Peyer's patch (tissue), 4 donors: ENCODE measurements around the gene PDLIM5. TPM values are rescaled to one million over a fixed set of nuclear protein-coding genes. Genes with fewer than 3 reads are reported as not detected.
"Not testable (repeated sequence)": the region's sequence is repeated elsewhere in the genome, so short reads cannot be mapped to it uniquely, and the experiment has no call there.

ENCODE experiments used
- DNase-seq, 3 donors: peaks; one replicate each; pipeline ENCODE4 v3.0.0-alpha.2; 2017 to 2019
- H3K27ac ChIP-seq, 4 donors: fragments of 200-600 bp; sonication (generic); one replicate each; pipeline ENCODE4 v1.5.1; 2016 to 2019
- H3K27me3 ChIP-seq, 2 donors: fragments of 200-600 bp; sonication (generic); one replicate each; pipeline ENCODE4 v1.5.1; 2019
- H3K36me3 ChIP-seq, 3 donors: fragments of 200-600 bp; sonication (generic); one replicate each; pipeline ENCODE4 v1.5.1; 2016 to 2019
- H3K4me1 ChIP-seq, 4 donors: fragments of 200-600 bp; sonication (generic); one replicate each; pipeline ENCODE4 v1.5.1; 2016 to 2019
- H3K4me3 ChIP-seq, 4 donors: fragments of 200-600 bp; sonication (generic); 1 replicate in 3 of 4; 2 replicates in 1 of 4; pipeline ENCODE4 v1.5.1; 2016 to 2019; ENCODE audit warnings: mild to moderate bottlenecking in 1 of 4
- H3K9me3 ChIP-seq, 4 donors: fragments of 200-600 bp; sonication (generic); one replicate each; pipeline ENCODE4 v1.5.1; 2016 to 2019; ENCODE audit warnings: mild to moderate bottlenecking in 1 of 4
- POLR2A ChIP-seq, 2 donors: fragments of 450-650 bp; IDR thresholded peaks; one replicate each; pipeline ENCODE4 v1.5.1; 2017; ENCODE audit warnings: antibody characterized with exemption in 2 of 2, mild to moderate bottlenecking in 2 of 2, moderate library complexity in 2 of 2
- total RNA-seq, 4 donors: library from RNA; depleted of rRNA; stranded (reverse); fragments of >200 nt; gene quantifications; one replicate each; pipeline ENCODE4 v1.1.0, GENCODE V29; 2016
- TF ChIP-seq, protein P1 (sequence below), 6 experiments: fragments of 450-650 bp in 4 of 6; fragments of 200-600 bp in 2 of 6; sonication (generic) in 1 of 6; IDR thresholded peaks; one replicate each; pipeline ENCODE4 v1.5.1; 2017 to 2019; ENCODE audit warnings: antibody characterized with exemption in 6 of 6, mild to moderate bottlenecking in 3 of 6, moderate library complexity in 1 of 6

The PDLIM5 gene
- total RNA-seq, 4 donors from 2014 or later = 112 to 197 (median 158) TPM

DNA sequence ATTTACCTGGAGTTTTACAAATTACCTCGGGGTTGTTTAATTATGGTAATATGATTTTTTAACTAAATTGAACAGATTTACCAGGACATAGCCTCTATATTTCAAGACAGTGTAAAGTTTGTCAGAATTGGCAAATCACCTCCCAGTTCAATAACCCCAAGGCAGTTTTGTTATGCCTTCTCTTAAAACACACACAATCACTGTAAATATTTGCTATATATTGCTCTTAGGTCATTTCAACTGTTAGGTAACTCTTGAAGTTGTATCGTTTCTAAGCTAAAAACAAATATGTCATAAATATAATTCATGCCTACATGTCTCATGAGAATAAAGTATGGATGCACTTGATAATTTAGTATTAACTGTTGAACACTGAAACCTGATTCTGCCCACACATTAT, 24.1 kb downstream of the PDLIM5 start:
- no peak for DNase-seq
- no peaks in the 10 kb centered on the region for H3K9me3 ChIP-seq
- H3K4me1 ChIP-seq = peaks cover 0 to 24% (median 0%) of the 10 kb centered on the region in 4 donors
- TF ChIP-seq, protein P1, sequence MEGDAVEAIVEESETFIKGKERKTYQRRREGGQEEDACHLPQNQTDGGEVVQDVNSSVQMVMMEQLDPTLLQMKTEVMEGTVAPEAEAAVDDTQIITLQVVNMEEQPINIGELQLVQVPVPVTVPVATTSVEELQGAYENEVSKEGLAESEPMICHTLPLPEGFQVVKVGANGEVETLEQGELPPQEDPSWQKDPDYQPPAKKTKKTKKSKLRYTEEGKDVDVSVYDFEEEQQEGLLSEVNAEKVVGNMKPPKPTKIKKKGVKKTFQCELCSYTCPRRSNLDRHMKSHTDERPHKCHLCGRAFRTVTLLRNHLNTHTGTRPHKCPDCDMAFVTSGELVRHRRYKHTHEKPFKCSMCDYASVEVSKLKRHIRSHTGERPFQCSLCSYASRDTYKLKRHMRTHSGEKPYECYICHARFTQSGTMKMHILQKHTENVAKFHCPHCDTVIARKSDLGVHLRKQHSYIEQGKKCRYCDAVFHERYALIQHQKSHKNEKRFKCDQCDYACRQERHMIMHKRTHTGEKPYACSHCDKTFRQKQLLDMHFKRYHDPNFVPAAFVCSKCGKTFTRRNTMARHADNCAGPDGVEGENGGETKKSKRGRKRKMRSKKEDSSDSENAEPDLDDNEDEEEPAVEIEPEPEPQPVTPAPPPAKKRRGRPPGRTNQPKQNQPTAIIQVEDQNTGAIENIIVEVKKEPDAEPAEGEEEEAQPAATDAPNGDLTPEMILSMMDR (IDR thresholded peaks at IDR 0.05) = no peak
- no peak for TF ChIP-seq POLR2A (IDR thresholded peaks at IDR 0.05)
- no peak overlapping the region for H3K27ac ChIP-seq
- H3K36me3 ChIP-seq = no peaks in the 10 kb centered on the region
- H3K4me3 ChIP-seq = no peak overlapping the region
- H3K27me3 ChIP-seq = no peaks in the 10 kb centered on the region

DNA sequence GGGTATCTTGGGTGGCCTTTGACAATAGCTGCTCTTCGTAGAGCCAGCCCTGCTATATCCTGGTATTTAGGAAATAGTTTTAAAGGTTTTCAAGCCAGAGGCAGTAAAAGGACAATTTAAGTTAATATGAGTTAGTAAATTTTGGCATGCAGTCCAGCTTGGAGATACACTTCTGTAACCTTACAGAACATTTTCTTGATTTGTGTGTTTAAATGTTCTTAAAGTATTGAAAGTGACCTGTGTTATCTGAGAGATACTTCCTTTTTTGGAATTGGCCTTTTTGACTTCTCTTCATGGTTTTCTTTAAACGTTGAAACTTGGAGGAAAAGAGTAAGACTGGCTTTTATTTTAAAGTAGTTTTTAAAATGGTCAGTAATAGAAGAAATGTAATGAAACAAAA, 25.5 kb downstream of the PDLIM5 start:
- Histone ChIP-seq H3K9me3 (no peaks in the 10 kb centered on the region), H3K27me3 (no peaks in the 10 kb centered on the region), H3K27ac (no peak overlapping the region), H3K36me3 (no peaks in the 10 kb centered on the region), H3K4me3 (no peak overlapping the region), H3K4me1 (peaks cover 0 to 21% (median 0%) of the 10 kb centered on the region in 4 donors)
- TF ChIP-seq POLR2A (IDR thresholded peaks at IDR 0.05) = no peak
- TF ChIP-seq, protein P1 (IDR thresholded peaks at IDR 0.05) = no peak
- no peak for DNase-seq

DNA sequence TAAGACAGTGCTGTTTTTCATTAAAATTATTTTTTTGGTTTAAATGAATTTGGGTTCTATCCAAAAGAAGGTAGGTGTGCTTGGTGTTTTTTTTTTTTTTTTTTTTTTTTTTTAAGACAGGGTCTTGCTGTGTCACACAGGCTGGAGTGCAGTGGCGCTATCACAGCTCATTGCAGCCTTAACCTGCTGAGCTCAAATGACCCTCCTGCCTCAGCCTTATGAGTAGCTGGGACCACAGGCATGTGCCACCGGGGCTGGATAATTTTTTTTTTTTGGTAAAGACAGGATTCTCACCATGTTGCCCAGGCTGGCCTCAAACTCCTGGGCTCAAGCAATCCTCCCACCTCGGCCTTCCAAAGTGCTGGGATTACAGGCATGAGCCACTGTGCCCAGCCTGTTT, 27.1 kb downstream of the PDLIM5 start:
- not testable (repeated sequence) for H3K4me3 ChIP-seq, H3K9me3 ChIP-seq, H3K36me3 ChIP-seq, H3K27me3 ChIP-seq, H3K4me1 ChIP-seq, H3K27ac ChIP-seq, DNase-seq

DNA sequence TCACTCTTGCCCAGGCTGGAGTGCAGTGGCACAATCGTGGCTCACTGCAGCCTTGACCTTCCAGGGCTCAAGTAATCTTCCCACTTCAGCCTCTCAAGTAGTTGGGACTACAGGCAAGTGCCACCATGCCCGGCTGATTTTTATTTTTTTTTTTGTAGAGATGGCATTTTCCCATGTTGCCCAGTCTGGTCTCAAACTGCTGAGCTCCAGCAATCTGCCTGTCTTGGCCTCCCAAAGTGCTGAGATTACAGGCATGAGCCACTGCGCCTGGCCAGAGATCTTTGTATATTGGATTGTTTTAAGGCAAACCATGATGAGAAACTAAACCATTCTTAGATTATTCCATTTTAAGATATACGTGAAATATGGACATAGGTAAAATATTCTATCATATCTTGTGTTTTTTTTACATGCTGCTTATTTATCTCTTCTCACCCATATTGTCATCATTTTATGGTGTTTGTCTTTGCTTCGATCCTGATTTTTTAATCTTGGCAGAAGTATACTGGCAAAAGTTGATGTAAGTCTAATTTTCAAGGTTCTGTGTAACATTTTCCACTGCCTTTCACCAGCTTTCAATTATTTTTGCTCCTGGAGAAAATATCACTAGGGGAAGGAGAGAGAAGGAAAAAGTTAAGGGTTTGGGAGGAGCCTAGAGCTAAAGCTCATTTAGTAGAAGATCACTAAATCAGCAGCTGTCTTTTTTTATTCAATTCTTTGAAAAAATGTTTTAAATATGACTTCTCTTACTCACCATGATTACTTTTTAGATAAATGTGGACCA, 27.8 kb downstream of the PDLIM5 start:
- H3K27ac ChIP-seq = no peak overlapping the region
- no peaks in the 10 kb centered on the region for H3K27me3 ChIP-seq
- TF ChIP-seq, protein P1 (IDR thresholded peaks at IDR 0.05) = no peak
- no peak for TF ChIP-seq POLR2A (IDR thresholded peaks at IDR 0.05)
- no peaks in the 10 kb centered on the region for H3K9me3 ChIP-seq
- H3K36me3 ChIP-seq = no peaks in the 10 kb centered on the region
- no peak overlapping the region for H3K4me3 ChIP-seq
- no peak for DNase-seq
- H3K4me1 ChIP-seq = peaks cover 0 to 3% (median 0%) of the 10 kb centered on the region in 4 donors

DNA sequence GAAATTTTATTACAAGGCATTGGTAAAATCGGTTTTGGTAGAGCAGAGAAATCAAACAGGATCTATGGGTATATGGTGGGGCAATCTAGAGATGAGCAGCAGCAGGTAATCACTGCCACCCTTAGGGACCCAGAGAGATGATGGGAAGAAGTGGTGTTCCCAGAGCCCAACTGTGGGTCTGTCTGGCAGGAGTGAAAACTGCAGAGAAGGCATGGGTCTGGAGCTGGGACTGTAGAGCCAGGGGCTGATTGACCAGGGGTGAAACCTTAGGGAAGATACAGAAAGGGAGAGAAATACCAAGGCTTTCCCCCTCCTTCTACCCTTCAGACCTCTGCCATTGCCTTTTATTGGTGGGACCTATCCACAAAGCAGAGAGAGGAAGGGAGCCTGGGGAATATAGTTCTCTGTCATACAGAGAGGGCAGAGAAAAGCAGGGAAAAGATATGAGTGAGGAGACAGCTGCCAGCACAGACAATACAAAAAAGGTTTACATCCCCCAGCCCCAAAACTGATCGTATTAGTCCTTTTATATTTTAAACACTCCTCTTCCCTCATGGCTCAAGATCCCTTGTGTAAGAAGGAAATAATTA, 28.7 kb downstream of the PDLIM5 start:
- TF ChIP-seq, protein P1 (IDR thresholded peaks at IDR 0.05) = no peak
- no peak for TF ChIP-seq POLR2A (IDR thresholded peaks at IDR 0.05)

DNA sequence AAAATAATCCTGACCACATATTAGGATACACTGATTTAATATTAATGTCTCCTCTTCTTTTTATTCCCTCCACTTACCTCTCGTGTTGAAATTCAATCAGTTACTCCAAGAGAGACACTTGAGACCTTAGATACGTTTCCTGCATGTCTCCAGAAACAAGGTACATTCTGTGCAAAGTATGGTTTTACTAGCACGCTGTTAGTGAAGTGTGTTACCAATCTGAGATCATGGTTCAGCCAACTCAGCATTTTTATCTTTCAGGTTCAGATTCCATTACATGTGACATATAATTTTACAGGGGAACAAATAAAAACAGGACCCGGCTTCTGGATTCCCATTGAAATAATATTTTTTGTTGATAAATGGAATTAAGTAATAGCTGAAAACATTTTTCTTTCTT, 32.2 kb downstream of the PDLIM5 start:
- Histone ChIP-seq H3K27me3 (no peaks in the 10 kb centered on the region), H3K4me3 (no peak overlapping the region), H3K36me3 (no peaks in the 10 kb centered on the region), H3K4me1 (no peaks in the 10 kb centered on the region), H3K27ac (no peak overlapping the region), H3K9me3 (no peaks in the 10 kb centered on the region)
- DNase-seq = no peak
- no peak for TF ChIP-seq POLR2A (IDR thresholded peaks at IDR 0.05)
- TF ChIP-seq, protein P1 (IDR thresholded peaks at IDR 0.05) = no peak

More for the DNA sequence above, 28.7 kb downstream of the PDLIM5 start:
- DNase-seq = no peak
- no peaks in the 10 kb centered on the region for H3K4me1 ChIP-seq
- H3K27me3 ChIP-seq = no peaks in the 10 kb centered on the region
- H3K36me3 ChIP-seq = no peaks in the 10 kb centered on the region
- H3K4me3 ChIP-seq = no peak overlapping the region
- no peak overlapping the region for H3K27ac ChIP-seq
- no peaks in the 10 kb centered on the region for H3K9me3 ChIP-seq
